Ishikawa (cell line): ENCODE measurements around the gene E2F3.

Experiments used
- CEBPB ChIP-seq: IDR thresholded peaks from 2 replicates; pipeline ENCODE4 v1.6.1; 2012
- EGR1 ChIP-seq: IDR thresholded peaks from 2 replicates; pipeline ENCODE4 v1.6.1; 2012
- EP300 ChIP-seq: IDR thresholded peaks from 2 replicates; pipeline ENCODE4 v1.6.1; 2012; ENCODE audit warnings: borderline replicate concordance
- RAD21 ChIP-seq: IDR thresholded peaks from 2 replicates; pipeline ENCODE4 v1.6.1; 2012; ENCODE audit warnings: low read depth
- REST ChIP-seq: IDR thresholded peaks from 2 replicates; pipeline ENCODE4 v1.6.1; 2012; ENCODE audit warnings: low read depth, mild to moderate bottlenecking
- TAF1 ChIP-seq: IDR thresholded peaks from 2 replicates; pipeline ENCODE4 v1.6.1; 2012; ENCODE audit warnings: low read depth, mild to moderate bottlenecking
- TCF12 ChIP-seq: IDR thresholded peaks from 2 replicates; pipeline ENCODE4 v1.6.1; 2012; ENCODE audit warnings: low read depth
- TEAD4 ChIP-seq: IDR thresholded peaks from 2 replicates; pipeline ENCODE4 v1.6.1; 2012

GRCh38 chr6:20417819-20418218, 16.1 kb downstream of the E2F3 start:
- TF ChIP-seq TAF1 = no peak
- no peak for TF ChIP-seq EGR1
- TF ChIP-seq EP300 = no peak
- TF ChIP-seq CEBPB = no peak
- no peak for TF ChIP-seq REST
- no peak for TF ChIP-seq TEAD4
- TF ChIP-seq RAD21 = no peak
- TF ChIP-seq TCF12 = no peak
